Esophagus muscularis mucosa (tissue), 4 donors: ENCODE measurements around the gene TFF2. TPM values are rescaled to one million over a fixed set of nuclear protein-coding genes. Genes with fewer than 3 reads are reported as not detected.

Experiments
- DNase-seq: peaks from one replicate; pipeline ENCODE4 v3.0.0-alpha.2; 2017; ENCODE audit errors: extremely low spot score
- H3K27ac ChIP-seq, 4 donors: fragments of 200-600 bp; sonication (generic); replicated peaks in 1 of 4; 1 replicate in 3 of 4; 2 replicates in 1 of 4; pipeline ENCODE4 v1.5.1; 2016 to 2019; ENCODE audit warnings: mild to moderate bottlenecking in 1 of 4
- H3K27me3 ChIP-seq, 4 donors: fragments of 200-600 bp; sonication (generic); one replicate each; pipeline versions ENCODE4 v1.5.1 to v1.6.0; 2016 to 2019
- H3K36me3 ChIP-seq, 4 donors: fragments of 200-600 bp; sonication (generic); one replicate each; pipeline ENCODE4 v1.5.1; 2016 to 2019
- H3K4me1 ChIP-seq, 4 donors: fragments of 200-600 bp; sonication (generic); one replicate each; pipeline ENCODE4 v1.5.1; 2016 to 2019
- H3K4me3 ChIP-seq, 4 donors: fragments of 200-600 bp; sonication (generic); 1 replicate in 2 of 4; 2 replicates in 2 of 4; pipeline ENCODE4 v1.5.1; 2016 to 2019; ENCODE audit warnings: mild to moderate bottlenecking in 4 of 4, moderate library complexity in 1 of 4
- H3K9me3 ChIP-seq, 4 donors: fragments of 200-600 bp; sonication (generic); 1 replicate in 3 of 4; 2 replicates in 1 of 4; pipeline ENCODE4 v1.5.1; 2016 to 2019
- CTCF ChIP-seq, 3 experiments: fragments of 200-600 bp in 2 of 3; fragments of 450-650 bp in 1 of 3; sonication (generic) in 2 of 3; IDR thresholded peaks; one replicate each; pipeline ENCODE4 v1.5.1; 2017 to 2019; ENCODE audit warnings: antibody characterized with exemption in 3 of 3, mild to moderate bottlenecking in 2 of 3, moderate library complexity in 1 of 3
- EP300 ChIP-seq: sonication (generic); formaldehyde crosslinking; IDR thresholded peaks from one replicate; pipeline ENCODE4 v1.6.1; 2017; ENCODE audit warnings: antibody characterized with exemption
- POLR2A ChIP-seq: fragments of 450-650 bp; IDR thresholded peaks from one replicate; pipeline ENCODE4 v1.6.1; 2017; ENCODE audit warnings: antibody characterized with exemption, moderate library complexity, mild to moderate bottlenecking, low read depth
- POLR2AphosphoS5 ChIP-seq, 2 donors: sonication (generic); formaldehyde crosslinking; IDR thresholded peaks; one replicate each; pipeline ENCODE4 v1.6.1; 2017; ENCODE audit warnings: antibody characterized with exemption in 2 of 2
- WGBS: methylation state at CpG from one replicate; pipeline ENCODE4 v1.1.5; 2018; 5-methylcytosine and 5-hydroxymethylcytosine counted together
- intact Hi-C: fragments of 100-400 bp; cut with DNase I; formaldehyde crosslinking; loops from one replicate; pipeline ENCODE4 v1.15.1; 2023
- total RNA-seq, 4 donors: library from RNA; depleted of rRNA; stranded (reverse); fragments of >200 nt; gene quantifications; one replicate each; pipeline versions ENCODE4 v1.1.0 to v1.2.1, GENCODE V29; 2016

Gene TFF2, protein sequence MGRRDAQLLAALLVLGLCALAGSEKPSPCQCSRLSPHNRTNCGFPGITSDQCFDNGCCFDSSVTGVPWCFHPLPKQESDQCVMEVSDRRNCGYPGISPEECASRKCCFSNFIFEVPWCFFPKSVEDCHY
- total RNA-seq = not detected

DNA sequence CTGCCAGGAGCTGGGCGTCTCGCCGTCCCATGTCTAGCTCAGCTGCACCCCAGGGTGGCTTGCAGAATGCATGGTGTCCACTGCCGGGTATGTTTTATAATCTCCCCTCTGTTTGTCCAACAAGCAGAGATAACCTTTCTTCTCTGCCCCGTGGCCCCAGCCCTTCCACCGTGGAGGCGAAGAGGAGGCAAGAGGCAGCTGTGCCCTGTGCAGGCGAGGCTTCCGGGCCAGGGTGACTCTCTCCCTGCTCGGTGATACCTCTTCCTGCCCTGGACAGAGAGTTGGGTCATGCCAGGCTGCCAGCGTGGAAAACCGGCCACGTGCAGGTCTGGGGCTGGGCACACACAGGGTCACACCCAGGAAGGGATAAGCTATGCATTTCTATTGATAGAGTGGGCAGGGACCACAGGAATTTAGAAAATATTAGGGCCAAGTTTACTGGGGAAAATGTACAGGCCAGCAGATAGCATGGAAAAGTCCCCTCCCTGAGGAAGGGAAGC, at the start of gene TFF2:
Gene TFF2, minus strand, starts transcription at position 68 of the 500 bp plus-strand sequence. Its CDS starts 37 bp downstream, at position 31.
- no peak for DNase-seq
- WGBS = 77% methylated on average over 11 of the region's 13 CpGs
- Histone ChIP-seq H3K4me3 (no peak within 1 kb of the TSS), H3K36me3 (no peaks in the 10 kb centered on the region), H3K27ac (no peak within 1 kb of the TSS), H3K4me1 (no peaks in the 10 kb centered on the region), H3K27me3 (peaks cover 0 to 40% (median 0%) of the 10 kb centered on the region in 4 donors), H3K9me3 (peaks cover 0 to 16% (median 14%) of the 10 kb centered on the region in 4 donors)
- TF ChIP-seq POLR2A (no peak), POLR2AphosphoS5 (IDR thresholded peaks at IDR 0.05) (no peak), EP300 (no peak), CTCF (IDR thresholded peaks at IDR 0.05) (no peak)
- intact Hi-C loops = no loop called here

GRCh38 chr21:42400525-42400924, 49.7 kb upstream of the TFF2 start:
- Histone ChIP-seq H3K36me3 (no peaks in the 10 kb centered on the region), H3K27me3 (peaks cover 0 to 14% (median 0%) of the 10 kb centered on the region in 4 donors), H3K27ac (no peak overlapping the region), H3K4me3 (no peak overlapping the region), H3K4me1 (no peaks in the 10 kb centered on the region), H3K9me3 (peaks cover 0 to 12% (median 6%) of the 10 kb centered on the region in 4 donors)
- WGBS = 78% methylated on average over 4 of the region's 4 CpGs
- no peak for DNase-seq
- intact Hi-C loops = no loop called here
- TF ChIP-seq CTCF (IDR thresholded peaks at IDR 0.05) (no peak), POLR2AphosphoS5 (IDR thresholded peaks at IDR 0.05) (no peak), POLR2A (no peak), EP300 (no peak)

- intact Hi-C loops = no loop called here
- H3K4me3 ChIP-seq = no peak overlapping the region
- H3K36me3 ChIP-seq = no peaks in the 10 kb centered on the region
- H3K4me1 ChIP-seq = no peaks in the 10 kb centered on the region
- 73% methylated on average over 12 of the region's 12 CpGs for WGBS
- TF ChIP-seq EP300 = no peak
- TF ChIP-seq CTCF (IDR thresholded peaks at IDR 0.05) = no peak
- no peak for TF ChIP-seq POLR2AphosphoS5 (IDR thresholded peaks at IDR 0.05)
- no peak for TF ChIP-seq POLR2A
- H3K27ac ChIP-seq = no peak overlapping the region
- peaks cover 0 to 12% (median 6%) of the 10 kb centered on the region in 4 donors for H3K9me3 ChIP-seq
- peaks cover 0 to 17% (median 0%) of the 10 kb centered on the region in 4 donors for H3K27me3 ChIP-seq
- DNase-seq = no peak
Observed at GRCh38 chr21:42398436-42399028, 47.7 kb upstream of the TFF2 start.

GRCh38 chr21:42397746-42398394, 47.1 kb upstream of the TFF2 start:
- WGBS = 93% methylated on average over 13 of the region's 14 CpGs
- intact Hi-C loops = no loop called here
- no peak for TF ChIP-seq POLR2AphosphoS5 (IDR thresholded peaks at IDR 0.05)
- no peak for TF ChIP-seq EP300
- no peak for TF ChIP-seq POLR2A
- TF ChIP-seq CTCF (IDR thresholded peaks at IDR 0.05) = no peak
- no peak overlapping the region for H3K27ac ChIP-seq
- no peaks in the 10 kb centered on the region for H3K36me3 ChIP-seq
- no peak for DNase-seq
- H3K4me3 ChIP-seq = no peak overlapping the region
- peaks cover 0 to 17% (median 0%) of the 10 kb centered on the region in 4 donors for H3K27me3 ChIP-seq
- peaks cover 0 to 12% (median 6%) of the 10 kb centered on the region in 4 donors for H3K9me3 ChIP-seq
- H3K4me1 ChIP-seq = no peaks in the 10 kb centered on the region
